Measurements from ENCODE around the gene NFATC2.

Gene NFATC2

GRCh38 chr20:51542571-51543421 is at the start of gene NFATC2:
NFATC2 (minus strand) TSS chr20:51542719; CDS start chr20:51542499, 220 bp downstream.
- DNase-seq (ENCODE audit: low read depth, low spot score): no peak
- no peak within 1 kb of the TSS for H3K27ac ChIP-seq

- no peak overlapping the region for H3K27ac ChIP-seq
- no peak for DNase-seq (ENCODE audit: low read depth, low spot score)
Observed at GRCh38 chr20:51591871-51592270, 49.4 kb upstream of the NFATC2 start.

- no peak for DNase-seq (ENCODE audit: low read depth, low spot score)
- no peak overlapping the region for H3K27ac ChIP-seq
Observed at GRCh38 chr20:51588762-51589161, 46.2 kb upstream of the NFATC2 start.

- no peak overlapping the region for H3K27ac ChIP-seq
Observed at GRCh38 chr20:51587145-51587544, 44.6 kb upstream of the NFATC2 start.

GRCh38 chr20:51586005-51586440 is 43.5 kb upstream of the NFATC2 start:
- H3K27ac ChIP-seq: no peak overlapping the region
- DNase-seq (ENCODE audit: low read depth, low spot score): no peak

More at GRCh38 chr20:51587145-51587544, 44.6 kb upstream of the NFATC2 start:
- DNase-seq (ENCODE audit: low read depth, low spot score): no peak

- H3K27ac ChIP-seq: no peak overlapping the region
- DNase-seq (ENCODE audit: low read depth, low spot score): no peak
Observed at GRCh38 chr20:51585148-51585547, 42.6 kb upstream of the NFATC2 start.

- no peak for DNase-seq (ENCODE audit: low read depth, low spot score)
- H3K27ac ChIP-seq: no peak overlapping the region
Observed at GRCh38 chr20:51584737-51585136, 42.2 kb upstream of the NFATC2 start.

GRCh38 chr20:51584116-51584515 is 41.6 kb upstream of the NFATC2 start:
- DNase-seq (ENCODE audit: low read depth, low spot score): no peak
- H3K27ac ChIP-seq: no peak overlapping the region

GRCh38 chr20:51583499-51583898 is 41.0 kb upstream of the NFATC2 start:
- H3K27ac ChIP-seq: no peak overlapping the region
- DNase-seq (ENCODE audit: low read depth, low spot score): no peak

GRCh38 chr20:51583073-51583472 is 40.6 kb upstream of the NFATC2 start:
- H3K27ac ChIP-seq: no peak overlapping the region
- DNase-seq (ENCODE audit: low read depth, low spot score): no peak

- DNase-seq (ENCODE audit: low read depth, low spot score): no peak
- no peak overlapping the region for H3K27ac ChIP-seq
Observed at GRCh38 chr20:51581571-51581970, 39.1 kb upstream of the NFATC2 start.

GRCh38 chr20:51579137-51579536 is 36.6 kb upstream of the NFATC2 start:
- no peak for DNase-seq (ENCODE audit: low read depth, low spot score)
- no peak overlapping the region for H3K27ac ChIP-seq

GRCh38 chr20:51578145-51578459 is 35.6 kb upstream of the NFATC2 start:
- DNase-seq (ENCODE audit: low read depth, low spot score): no peak
- H3K27ac ChIP-seq: no peak overlapping the region

- no peak overlapping the region for H3K27ac ChIP-seq
- DNase-seq (ENCODE audit: low read depth, low spot score): no peak
Observed at GRCh38 chr20:51577432-51578144, 35.1 kb upstream of the NFATC2 start.

GRCh38 chr20:51575486-51575885 is 33.0 kb upstream of the NFATC2 start:
- no peak for DNase-seq (ENCODE audit: low read depth, low spot score)
- no peak overlapping the region for H3K27ac ChIP-seq

- H3K27ac ChIP-seq: no peak overlapping the region
- no peak for DNase-seq (ENCODE audit: low read depth, low spot score)
Observed at GRCh38 chr20:51574248-51575033, 31.9 kb upstream of the NFATC2 start.

GRCh38 chr20:51573576-51574243 is 31.2 kb upstream of the NFATC2 start:
- DNase-seq (ENCODE audit: low read depth, low spot score): no peak

GRCh38 chr20:51571460-51571794 is 28.9 kb upstream of the NFATC2 start:
- H3K27ac ChIP-seq: no peak overlapping the region
- no peak for DNase-seq (ENCODE audit: low read depth, low spot score)

More at GRCh38 chr20:51573576-51574243, 31.2 kb upstream of the NFATC2 start:
- H3K27ac ChIP-seq: no peak overlapping the region

GRCh38 chr20:51570739-51571459 is 28.4 kb upstream of the NFATC2 start:
- no peak for DNase-seq (ENCODE audit: low read depth, low spot score)
- H3K27ac ChIP-seq: no peak overlapping the region

All from epithelial cell of prostate (primary cell).